GM12891 (cell line): ENCODE results near the gene GID4.

Experiments used
- POLR2A ChIP-seq: IDR thresholded peaks from 2 replicates; pipeline ENCODE4 v1.6.1; 2011; ENCODE audit warnings: low read depth, low read length, control low read depth
- TAF1 ChIP-seq: IDR thresholded peaks from 2 replicates; pipeline ENCODE4 v1.6.1; 2011; ENCODE audit warnings: low read depth, low read length, control low read depth

DNA sequence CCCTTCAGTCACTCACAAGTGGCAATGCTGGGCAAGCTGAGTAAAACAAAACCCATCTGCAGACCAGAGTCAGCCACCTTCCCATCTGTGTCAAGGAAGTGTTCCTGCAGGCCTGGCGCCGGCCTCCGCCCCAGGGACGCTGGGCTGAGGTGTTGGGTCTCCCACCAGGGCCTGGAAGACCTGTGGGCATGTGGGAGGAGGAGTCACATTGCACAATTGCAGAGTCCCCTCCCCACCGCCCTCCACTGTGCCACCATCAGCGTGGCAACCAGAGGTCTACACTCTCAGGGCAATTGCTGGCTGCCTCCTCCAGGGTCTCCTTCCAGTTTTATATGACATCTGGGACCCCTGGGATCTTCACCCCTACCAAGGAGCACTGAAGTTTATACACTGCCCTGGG, 66.4 kb downstream of the GID4 start:
- TF ChIP-seq POLR2A (no peak), TAF1 (no peak)
